H1 (cell line): ENCODE results near the gene SCYGR1. TPM values are rescaled to one million over a fixed set of nuclear protein-coding genes. Genes with fewer than 3 reads are reported as not detected.

Experiments used
- CTCF ChIA-PET: fragments of 300-600 bp; sonication (Branson Sonifier 250); formaldehyde crosslinking; loops from one replicate; lab custom pipeline; 2021; ENCODE audit not compliant: partially characterized antibody; lab: Charles Lee
- POLR2A ChIA-PET: fragments of 300-600 bp; sonication (Branson Sonifier 250); formaldehyde crosslinking; loops from one replicate; lab custom pipeline; 2021; ENCODE audit warnings: inconsistent platforms; ENCODE audit not compliant: partially characterized antibody; lab: Charles Lee
- DNase-seq, 2 experiments: peaks; one replicate each; pipeline versions ENCODE4 v3.0.0 to v3.0.0-alpha.2; 2010 to 2022; ENCODE audit warnings: low spot score in 2 of 2, low read depth in 1 of 2, mixed read lengths in 1 of 2
- FAIRE-seq: peaks from 2 replicates; lab custom pipeline; 2011; peaks lifted over from hg19 to GRCh38; lab: Jason Lieb, UNC
- H2AFZ ChIP-seq: 2 replicates; pipeline ENCODE4 v1.8.1; 2012; ENCODE audit warnings: low read length, inconsistent platforms
- H2AK5ac ChIP-seq: 2 replicates; pipeline ENCODE4 v1.6.1; 2013; ENCODE audit warnings: low read depth, low read length
- H2BK120ac ChIP-seq: replicated peaks from 2 replicates; pipeline ENCODE3; 2013; ENCODE audit warnings: low read depth, low read length, inconsistent platforms
- H2BK12ac ChIP-seq: 2 replicates; pipeline ENCODE4 v1.6.1; 2013; ENCODE audit warnings: low read depth, low read length
- H2BK15ac ChIP-seq: 2 replicates; pipeline ENCODE4 v1.6.1; 2013; ENCODE audit warnings: low read length
- H2BK20ac ChIP-seq: 2 replicates; pipeline ENCODE4 v1.6.1; 2013; ENCODE audit warnings: low read length
- H2BK5ac ChIP-seq: 2 replicates; pipeline ENCODE4 v1.6.1; 2013; ENCODE audit warnings: low read depth, low read length
- H3K14ac ChIP-seq: 2 replicates; pipeline ENCODE4 v1.6.1; 2013; ENCODE audit warnings: inconsistent platforms; ENCODE audit not compliant: insufficient read length
- H3K18ac ChIP-seq: 2 replicates; pipeline ENCODE4 v1.6.1; 2013; ENCODE audit warnings: low read length; ENCODE audit errors: extremely low read depth
- H3K23ac ChIP-seq: 2 replicates; pipeline ENCODE4 v1.6.1; 2013; ENCODE audit warnings: inconsistent platforms; ENCODE audit not compliant: insufficient read length
- H3K23me2 ChIP-seq: 2 replicates; pipeline ENCODE4 v1.6.1; 2013; ENCODE audit warnings: low read depth, low read length
- H3K27ac ChIP-seq: 2 replicates; pipeline ENCODE4 v1.6.1; 2011; ENCODE audit warnings: low read depth, low read length, inconsistent platforms
- H3K27me3 ChIP-seq, 4 experiments: replicated peaks in 1 of 4; 1 replicate in 1 of 4; 2 replicates in 3 of 4; pipeline versions ENCODE4 v1.6.1 to v1.8.1; 2011 to 2013; ENCODE audit warnings: low read length in 3 of 4, mild to moderate bottlenecking in 3 of 4, inconsistent platforms in 2 of 4, mixed read lengths in 2 of 4, moderate library complexity in 1 of 4; ENCODE audit not compliant: control insufficient read depth in 3 of 4, insufficient read depth in 3 of 4; ENCODE audit errors: extremely low read depth in 1 of 4
- H3K36me3 ChIP-seq, 4 experiments: 2 replicates each; pipeline versions ENCODE4 v1.6.1 to v1.8.1; 2011 to 2013; ENCODE audit warnings: mild to moderate bottlenecking in 4 of 4, low read length in 3 of 4, moderate library complexity in 2 of 4, control low read depth in 1 of 4, inconsistent platforms in 1 of 4; ENCODE audit not compliant: insufficient read depth in 4 of 4, control insufficient read depth in 2 of 4
- H3K4ac ChIP-seq: replicated peaks from 2 replicates; pipeline ENCODE3; 2013; ENCODE audit warnings: low read length, low read depth, mixed read lengths, inconsistent platforms; ENCODE audit not compliant: insufficient read length
- H3K4me1 ChIP-seq, 4 experiments: replicated peaks in 1 of 4; 1 replicate in 1 of 4; 2 replicates in 3 of 4; pipeline versions ENCODE4 v1.6.1 to v1.8.1; 2011 to 2013; ENCODE audit warnings: low read length in 3 of 4, inconsistent platforms in 2 of 4, mixed read lengths in 1 of 4; ENCODE audit not compliant: insufficient read depth in 4 of 4, control insufficient read depth in 3 of 4
- H3K4me2 ChIP-seq, 2 experiments: 2 replicates each; pipeline versions ENCODE4 v1.6.1 to v1.8.1; 2011 to 2013; ENCODE audit warnings: low read depth in 2 of 2, low read length in 2 of 2, control low read depth in 1 of 2, inconsistent platforms in 1 of 2, mild to moderate bottlenecking in 1 of 2; ENCODE audit not compliant: insufficient read depth in 1 of 2
- H3K4me3 ChIP-seq, 4 experiments: fragments of 200-600, 300-600 bp in 1 of 4; sonication (generic), shearing (Covaris generic), sonication (Bioruptor Twin) in 1 of 4; 2 replicates each; pipeline versions ENCODE4 v1.5.1 to v1.8.1; 2011 to 2016; ENCODE audit warnings: low read length in 4 of 4, low read depth in 3 of 4, control low read depth in 2 of 4, inconsistent platforms in 2 of 4, mild to moderate bottlenecking in 2 of 4, mixed read lengths in 1 of 4, moderate library complexity in 1 of 4; ENCODE audit not compliant: insufficient read depth in 2 of 4; ENCODE audit errors: extremely low read depth in 1 of 4
- H3K56ac ChIP-seq: replicated peaks from 2 replicates; pipeline ENCODE3; 2013; ENCODE audit warnings: low read depth, mild to moderate bottlenecking, mixed read lengths, low read length, inconsistent platforms; ENCODE audit not compliant: insufficient read length
- H3K79me1 ChIP-seq: 2 replicates; pipeline ENCODE4 v1.6.1; 2013; ENCODE audit warnings: low read depth, low read length, control low read depth
- H3K79me2 ChIP-seq, 2 experiments: 2 replicates each; pipeline versions ENCODE4 v1.6.1 to v1.8.1; 2012 to 2013; ENCODE audit warnings: low read length in 2 of 2, mild to moderate bottlenecking in 2 of 2, inconsistent platforms in 1 of 2; ENCODE audit not compliant: insufficient read depth in 2 of 2, control insufficient read depth in 1 of 2
- H3K9ac ChIP-seq, 4 experiments: replicated peaks in 1 of 4; 1 replicate in 1 of 4; 2 replicates in 3 of 4; pipeline versions ENCODE4 v1.6.1 to v1.8.1; 2011 to 2013; ENCODE audit warnings: low read depth in 3 of 4, low read length in 3 of 4, control low read depth in 2 of 4, mild to moderate bottlenecking in 2 of 4, moderate library complexity in 2 of 4, inconsistent platforms in 1 of 4; ENCODE audit errors: extremely low read depth in 1 of 4
- H3K9me3 ChIP-seq, 2 experiments: 2 replicates each; pipeline versions ENCODE4 v1.6.1 to v1.8.1; 2012 to 2013; ENCODE audit warnings: mild to moderate bottlenecking in 2 of 2, moderate library complexity in 2 of 2, control low read depth in 1 of 2, inconsistent platforms in 1 of 2, low read depth in 1 of 2, low read length in 1 of 2, mixed read lengths in 1 of 2; ENCODE audit not compliant: insufficient read depth in 2 of 2
- H4K20me1 ChIP-seq, 2 experiments: replicated peaks in 1 of 2; 2 replicates each; pipeline versions ENCODE3 to v1.8.1; 2011 to 2013; ENCODE audit warnings: inconsistent platforms in 2 of 2, low read length in 2 of 2, mild to moderate bottlenecking in 1 of 2; ENCODE audit not compliant: insufficient read depth in 2 of 2, control insufficient read depth in 1 of 2
- H4K5ac ChIP-seq: 2 replicates; pipeline ENCODE4 v1.6.1; 2013; ENCODE audit warnings: low read length, low read depth, mixed read lengths, inconsistent platforms; ENCODE audit not compliant: insufficient read length
- H4K8ac ChIP-seq: 2 replicates; pipeline ENCODE4 v1.8.0; 2013; ENCODE audit warnings: mild to moderate bottlenecking, moderate library complexity, low read length, inconsistent platforms; ENCODE audit not compliant: insufficient read depth; ENCODE audit errors: extremely low read depth
- H4K91ac ChIP-seq: replicated peaks from 2 replicates; pipeline ENCODE3; 2013; ENCODE audit warnings: low read length, mixed read lengths, inconsistent platforms; ENCODE audit not compliant: insufficient read length
- ATF2 ChIP-seq: IDR thresholded peaks from 2 replicates; pipeline ENCODE4 v1.6.1; 2012; ENCODE audit warnings: low read length, inconsistent platforms
- CBX5 ChIP-seq: fragments of 300-800, 300-1000 bp; sonication (generic); IDR thresholded peaks from 2 replicates; pipeline ENCODE4 v1.7.1; 2016; ENCODE audit warnings: antibody characterized with exemption, low read length, low read depth
- HDAC2 ChIP-seq, 2 experiments: fragments of 300-600 bp in 1 of 2; sonication (generic) in 1 of 2; IDR thresholded peaks; 2 replicates each; pipeline ENCODE4 v1.6.1; 2011 to 2012; ENCODE audit warnings: low read depth in 2 of 2, low read length in 2 of 2, mild to moderate bottlenecking in 2 of 2, moderate library complexity in 2 of 2, borderline replicate concordance in 1 of 2, inconsistent platforms in 1 of 2
- KDM1A ChIP-seq: fragments of 200-600, 300-600 bp; sonication (generic); IDR thresholded peaks from 2 replicates; pipeline ENCODE4 v1.7.1; 2016; ENCODE audit warnings: mild to moderate bottlenecking, low read length, borderline replicate concordance
- MAX ChIP-seq: IDR thresholded peaks from 2 replicates; pipeline ENCODE4 v1.6.1; 2012; ENCODE audit warnings: inconsistent platforms
- NRF1 ChIP-seq: IDR thresholded peaks from 2 replicates; pipeline ENCODE4 v1.6.1; 2011; ENCODE audit warnings: mild to moderate bottlenecking, low read depth, low read length, improper control_type of control experiment
- SP2 ChIP-seq: IDR thresholded peaks from 2 replicates; pipeline ENCODE4 v1.6.1; 2012; ENCODE audit warnings: mild to moderate bottlenecking, low read length, inconsistent platforms
- TAF7 ChIP-seq: optimal IDR thresholded peaks from 2 replicates; pipeline ENCODE3; 2011; ENCODE audit warnings: low read depth, mild to moderate bottlenecking, inconsistent platforms, low read length, moderate library complexity, borderline replicate concordance
- TBP ChIP-seq: IDR thresholded peaks from 2 replicates; pipeline ENCODE4 v1.6.1; 2011; ENCODE audit warnings: low read depth, low read length, improper control_type of control experiment
- polyA plus RNA-seq, 7 experiments: library from polyadenylated mRNA; depleted of rRNA in 3 of 7; stranded (reverse) in 5 of 7; unstranded in 2 of 7; fragments of >200 nt in 5 of 7; fragments of 200-250 nt in 2 of 7; gene quantifications; 1 replicate in 5 of 7; 2 replicates in 1 of 7; 4 replicates in 1 of 7; pipeline versions ENCODE4 v1.2.1 to v1.2.3, GENCODE V29; 2011 to 2013; ENCODE audit warnings: missing spikeins in 2 of 7, mixed read lengths in 2 of 7
- total RNA-seq: library from RNA; stranded (reverse); fragmentation: NEBNext Ultra II Directional; extraction: Animal tissue kit (Norgen Biotek cat#: 25700); gene quantifications from 2 replicates; pipeline ENCODE4 v1.2.1, GENCODE V29; 2021

SCYGR1 gene
- total and polyA plus RNA-seq, 2 of the 8 experiments (the other 6 are each of a cell fraction or from before 2014, with no cell fraction given): not detected

GRCh38 chr2:227402321-227402720 lies 14.6 kb upstream of the SCYGR1 start:
- H3K79me1 ChIP-seq: no peaks in the 10 kb centered on the region
- no peak overlapping the region for H2BK12ac ChIP-seq
- H2AFZ ChIP-seq: no peak overlapping the region
- no peaks in the 10 kb centered on the region for H3K9me3 ChIP-seq
- H2BK5ac ChIP-seq: no peak overlapping the region
- H4K8ac ChIP-seq: no peak overlapping the region
- no peak for DNase-seq
- no peak overlapping the region for H3K14ac ChIP-seq
- H3K4me3 ChIP-seq: no peak overlapping the region
- H3K18ac ChIP-seq: no peak overlapping the region
- H3K23me2 ChIP-seq: no peaks in the 10 kb centered on the region
- H2BK20ac ChIP-seq: no peak overlapping the region
- no peak overlapping the region for H3K27ac ChIP-seq
- H3K23ac ChIP-seq: no peak overlapping the region
- H2AK5ac ChIP-seq: no peak overlapping the region
- H2BK15ac ChIP-seq: no peak overlapping the region
- no peaks in the 10 kb centered on the region for H3K36me3 ChIP-seq
- H4K5ac ChIP-seq: no peak overlapping the region
- no peak overlapping the region for H4K91ac ChIP-seq
- H3K56ac ChIP-seq: no peak overlapping the region
- H3K27me3 ChIP-seq: no peaks in the 10 kb centered on the region
- no peak overlapping the region for H3K4ac ChIP-seq
- CTCF ChIA-PET: interaction anchor here (0.7 to 1.6 kb wide), 3 partner anchors 10 to 363 kb away, joined by 3 to 7 read pairs (median 3); no protein-coding TSS in a partner anchor
- H4K20me1 ChIP-seq: no peaks in the 10 kb centered on the region
- H2BK120ac ChIP-seq: no peak overlapping the region
- POLR2A ChIA-PET: no interaction called here
- H3K4me2 ChIP-seq: no peak overlapping the region
- H3K79me2 ChIP-seq: no peaks in the 10 kb centered on the region
- no peak for FAIRE-seq
- no peaks in the 10 kb centered on the region for H3K4me1 ChIP-seq
- no peak overlapping the region for H3K9ac ChIP-seq
- TF ChIP-seq HDAC2 (IDR thresholded peaks at IDR 0.05; ENCODE audit: borderline replicate concordance in 1 of 2, low read depth in 2 of 2, low read length in 2 of 2) (no peak), KDM1A (no peak), MAX (no peak), CBX5 (no peak), NRF1 (no peak), ATF2 (no peak), SP2 (no peak), TBP (no peak), TAF7 (no peak)
